Activated B cell treated with CpG ODN at 0.5 μM for 24 hours (primary cell): ENCODE results near the gene LCN15. TPM values are rescaled to one million over a fixed set of nuclear protein-coding genes. Genes with fewer than 3 reads are reported as not detected.
A peak's percentile ranks its signal among the peaks of the same experiment; 100 is the strongest.
"Not testable (repeated sequence)": the region's sequence is repeated elsewhere in the genome, so short reads cannot be mapped to it uniquely, and the experiment has no call there.

Experiments used
- ATAC-seq: fragments of 200-7000 bp; cut with Tn5 transposase; one replicate; pipeline ENCODE4 v1.10.0; 2021; ENCODE audit warnings: low read depth, mild to moderate bottlenecking, moderate library complexity
- CTCF ChIA-PET: fragments of 350-600 bp; sonication (Branson Sonifier 250); formaldehyde crosslinking; loops from one replicate; lab custom pipeline; 2021; ENCODE audit warnings: antibody characterized with exemption; lab: Charles Lee
- POLR2A ChIA-PET: fragments of 350-600 bp; sonication (Branson Sonifier 250); formaldehyde crosslinking; loops from one replicate; lab custom pipeline; 2021; ENCODE audit warnings: antibody characterized with exemption; lab: Charles Lee
- DNase-seq: peaks from one replicate; pipeline ENCODE4 v3.0.0; 2022
- H3K27ac Mint-ChIP-seq: one replicate; pipeline ENCODE4 v1.8.0; 2020; ENCODE audit warnings: mixed read lengths
- H3K27me3 Mint-ChIP-seq: one replicate; pipeline ENCODE4 v1.8.0; 2021; ENCODE audit warnings: mixed read lengths
- H3K36me3 Mint-ChIP-seq: one replicate; pipeline ENCODE4 v1.8.0; 2021; ENCODE audit warnings: low read depth, mixed read lengths
- H3K4me1 Mint-ChIP-seq: one replicate; pipeline ENCODE4 v1.8.0; 2021; ENCODE audit warnings: mixed read lengths
- H3K4me3 Mint-ChIP-seq: one replicate; pipeline ENCODE4 v1.8.0; 2020; ENCODE audit warnings: mild to moderate bottlenecking, mixed read lengths
- H3K9me3 Mint-ChIP-seq: one replicate; pipeline ENCODE4 v1.8.0; 2020; ENCODE audit warnings: mixed read lengths
- CTCF ChIP-seq: fragments of 200-600 bp; IDR thresholded peaks from one replicate; pipeline ENCODE4 v1.8.0; 2022; ENCODE audit warnings: antibody characterized with exemption, mild to moderate bottlenecking
- intact Hi-C: fragments of 100-400 bp; cut with micrococcal nuclease; formaldehyde crosslinking; loops from one replicate; pipeline ENCODE4 v1.15.1; 2024
- total RNA-seq: library from RNA; stranded (reverse); gene quantifications from 2 replicates; pipeline ENCODE4 v1.2.3, GENCODE V29; 2022

The LCN15 gene
- total RNA-seq, 1 donor from 2014 or later: not detected

GRCh38 chr9:136790640-136791515 is 26.6 kb upstream of the LCN15 start, which contains the start of gene TMEM141:
TMEM141 (plus strand) TSS chr9:136791344; CDS start chr9:136791371, 27 bp downstream.
- ChIA-PET CTCF (interaction anchor here (0.6 to 6.8 kb wide), 2 partner anchors 12 to 244 kb away, joined by 3 to 58 read pairs; no protein-coding TSS in a partner anchor), POLR2A (interaction anchor here (0.5 to 1.2 kb wide), 13 partner anchors 12 to 452 kb away, joined by 3 to 5 read pairs (median 4); partner anchors contain the start of genes FUT7 and TUBB4B)
- H3K9me3 Mint-ChIP-seq: no peaks in the 10 kb centered on the region
- intact Hi-C loops: loop anchor here (1.0 to 10.0 kb wide), 13 partner anchors 9 to 764 kb away; partner anchors contain the start of genes AJM1, FBXW5, MAN1B1 and MRPL41
- ATAC-seq (peak; percentile 87), DNase-seq (peak; percentile 99)
- peaks cover 5% of the 10 kb centered on the region for H3K36me3 Mint-ChIP-seq
- no peaks in the 10 kb centered on the region for H3K27me3 Mint-ChIP-seq
- H3K4me1 Mint-ChIP-seq: peaks cover 20% of the 10 kb centered on the region
- TF ChIP-seq CTCF: no peak
- H3K27ac Mint-ChIP-seq: peak within 1 kb of the TSS; percentile 90
- peak within 1 kb of the TSS; percentile 86 for H3K4me3 Mint-ChIP-seq

- ChIA-PET POLR2A (no interaction called here), CTCF (interaction anchor here (6.8 kb wide), 1 partner anchor 246 kb away, joined by 58 read pairs; no protein-coding TSS in a partner anchor)
- TF ChIP-seq CTCF: no peak
- DNase-seq (no peak), ATAC-seq (no peak)
- Mint-ChIP-seq H3K4me3 (no peak overlapping the region), H3K27me3 (no peaks in the 10 kb centered on the region), H3K36me3 (peaks cover 5% of the 10 kb centered on the region), H3K27ac (no peak overlapping the region), H3K9me3 (no peaks in the 10 kb centered on the region), H3K4me1 (peaks cover 27% of the 10 kb centered on the region)
- intact Hi-C loops: no loop called here
These were observed 25.2 kb upstream of the LCN15 start for GRCh38 chr9:136789523-136789937.

- POLR2A ChIA-PET, H3K36me3 Mint-ChIP-seq, H3K4me3 Mint-ChIP-seq, H3K27ac Mint-ChIP-seq, H3K27me3 Mint-ChIP-seq, ATAC-seq, intact Hi-C loops, DNase-seq, H3K9me3 Mint-ChIP-seq: not testable (repeated sequence)
- CTCF ChIA-PET: interaction anchor here (1.2 to 6.8 kb wide), 2 partner anchors 11 to 246 kb away, joined by 3 to 58 read pairs; no protein-coding TSS in a partner anchor
- peaks cover 30% of the 10 kb centered on the region for H3K4me1 Mint-ChIP-seq
These were observed 24.6 kb upstream of the LCN15 start for GRCh38 chr9:136788644-136789522.

GRCh38 chr9:136787690-136788400 is 23.5 kb upstream of the LCN15 start:
- Mint-ChIP-seq H3K9me3 (no peaks in the 10 kb centered on the region), H3K27ac (no peak overlapping the region), H3K27me3 (no peaks in the 10 kb centered on the region), H3K36me3 (no peaks in the 10 kb centered on the region), H3K4me3 (no peak overlapping the region), H3K4me1 (peaks cover 32% of the 10 kb centered on the region)
- TF ChIP-seq CTCF: peak; percentile 75
- POLR2A ChIA-PET: no interaction called here
- ATAC-seq (no peak), DNase-seq (peak; percentile 49)
- CTCF ChIA-PET: interaction anchor here (0.9 to 6.8 kb wide), 8 partner anchors 10 to 280 kb away, joined by 3 to 58 read pairs (median 5); no protein-coding TSS in a partner anchor
- intact Hi-C loops: loop anchor here (1.0 kb wide), 2 partner anchors 247 to 276 kb away; no protein-coding TSS in a partner anchor

GRCh38 chr9:136786983-136787382 is 22.7 kb upstream of the LCN15 start:
- ATAC-seq, H3K27ac Mint-ChIP-seq, POLR2A ChIA-PET, H3K36me3 Mint-ChIP-seq, DNase-seq, H3K4me3 Mint-ChIP-seq, H3K9me3 Mint-ChIP-seq, H3K27me3 Mint-ChIP-seq: not testable (repeated sequence)
- CTCF ChIA-PET: interaction anchor here (0.9 to 6.8 kb wide), 8 partner anchors 9 to 280 kb away, joined by 3 to 58 read pairs (median 5); partner anchors contain the start of gene NPDC1
- intact Hi-C loops: loop anchor here (1.0 kb wide), 2 partner anchors 248 to 277 kb away; no protein-coding TSS in a partner anchor
- peaks cover 27% of the 10 kb centered on the region for H3K4me1 Mint-ChIP-seq
